Calu3 (cell line): ENCODE data around the gene FMN1. TPM values are rescaled to one million over a fixed set of nuclear protein-coding genes. Genes with fewer than 3 reads are reported as not detected.

Source experiments
- BruUV-seq: library from RNA; stranded (reverse); fragments of 400-500 nt; replicated peaks from 2 replicates; lab custom pipeline; 2021; lab: Mats Ljungman, UMichigan
- CTCF ChIA-PET: fragments of 300-600 bp; sonication (Branson Sonifier 250); formaldehyde crosslinking; loops from one replicate; lab custom pipeline; 2022; ENCODE audit warnings: antibody characterized with exemption; lab: Charles Lee
- DNase-seq: peaks from one replicate; pipeline ENCODE4 v3.0.0; 2022
- H3K27ac Mint-ChIP-seq: one replicate; pipeline ENCODE4 v1.8.0; 2022; ENCODE audit warnings: mixed read lengths; ENCODE audit not compliant: unreplicated experiment
- H3K27me3 Mint-ChIP-seq: one replicate; pipeline ENCODE4 v1.8.0; 2022; ENCODE audit warnings: mixed read lengths; ENCODE audit not compliant: unreplicated experiment
- H3K36me3 Mint-ChIP-seq: one replicate; pipeline ENCODE4 v1.8.0; 2022; ENCODE audit warnings: mild to moderate bottlenecking, moderate library complexity, mixed read lengths; ENCODE audit not compliant: insufficient read depth, unreplicated experiment
- H3K4me1 Mint-ChIP-seq: one replicate; pipeline ENCODE4 v1.8.0; 2022; ENCODE audit warnings: mild to moderate bottlenecking, low read depth, mixed read lengths; ENCODE audit not compliant: unreplicated experiment
- H3K4me3 Mint-ChIP-seq: one replicate; pipeline ENCODE4 v1.8.0; 2022; ENCODE audit warnings: mild to moderate bottlenecking, low read depth, moderate library complexity, mixed read lengths; ENCODE audit not compliant: unreplicated experiment
- H3K9me3 Mint-ChIP-seq: one replicate; pipeline ENCODE4 v1.8.0; 2022; ENCODE audit warnings: low read depth, mixed read lengths; ENCODE audit not compliant: unreplicated experiment
- CTCF ChIP-seq: fragments of 200-600 bp; IDR thresholded peaks from one replicate; pipeline ENCODE4 v1.8.0; 2022; ENCODE audit warnings: antibody characterized with exemption; ENCODE audit not compliant: unreplicated experiment
- intact Hi-C: fragments of 100-400 bp; cut with micrococcal nuclease; formaldehyde crosslinking; loops from one replicate; pipeline ENCODE4 v1.10.0; 2022; ENCODE audit not compliant: unreplicated experiment
- total RNA-seq: library from RNA; stranded (reverse); gene quantifications from 2 replicates; pipeline ENCODE4 v1.2.3, GENCODE V29; 2022

FMN1 gene
- total RNA-seq, 1 experiment from 2014 or later = 7.1 TPM

DNA sequence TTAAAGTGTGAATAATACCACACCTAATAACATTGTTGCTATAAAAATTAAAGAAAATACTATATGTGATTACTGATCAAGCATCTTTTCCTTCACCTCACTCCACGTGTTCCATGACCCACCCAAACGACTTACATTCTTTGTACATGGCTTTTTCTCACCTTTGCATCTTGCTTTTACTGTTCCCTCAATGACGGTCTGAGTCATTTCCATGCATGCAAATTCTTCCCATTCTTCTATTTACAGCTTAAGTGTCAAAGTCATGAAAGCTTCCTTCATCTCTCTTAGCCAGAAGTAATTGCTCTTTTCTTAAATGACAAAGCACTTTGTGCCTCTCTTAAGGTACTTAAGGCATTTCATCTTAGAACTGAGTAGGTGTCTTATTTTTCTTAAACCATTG is 412.7 kb downstream of the FMN1 start:
- no TSS peak for BruUV-seq

DNA sequence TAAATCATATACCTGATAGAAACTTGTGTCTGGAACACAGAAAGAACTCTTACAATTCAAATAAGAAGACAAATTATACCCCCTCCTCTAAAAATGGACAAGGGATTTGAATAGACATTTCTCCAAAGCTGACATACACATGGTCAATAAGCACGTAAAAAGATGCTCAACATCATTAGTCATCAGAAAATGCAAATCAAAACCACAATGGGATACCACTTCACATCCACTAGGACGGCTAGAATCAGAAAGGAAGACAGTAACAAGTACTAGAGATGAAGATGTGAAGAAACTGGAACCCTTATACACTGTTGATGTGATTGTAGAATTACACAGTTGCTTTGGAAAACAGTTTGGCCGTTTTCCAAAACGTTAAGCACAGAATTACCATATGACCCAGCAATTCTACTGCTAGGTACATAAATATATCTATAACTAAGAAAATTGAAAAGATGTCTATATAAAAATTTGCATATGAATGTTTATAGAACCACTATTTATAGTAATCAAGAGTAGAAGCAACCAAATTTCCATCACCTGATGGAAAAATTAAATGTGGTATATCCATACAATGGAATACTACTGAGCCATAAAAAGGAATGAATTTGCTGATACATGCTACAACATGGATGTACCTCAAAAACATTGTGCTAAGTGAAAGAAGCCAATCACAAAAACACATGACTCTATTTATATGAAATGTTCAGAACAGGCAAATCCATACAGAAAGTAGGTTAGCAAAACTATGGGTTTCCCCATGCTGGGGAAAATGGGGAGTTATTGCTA is 415.9 kb downstream of the FMN1 start:
- intact Hi-C loops = no loop called here

More for the DNA sequence above, 412.7 kb downstream of the FMN1 start:
- Mint-ChIP-seq H3K4me1 (no peaks in the 10 kb centered on the region), H3K9me3 (no peaks in the 10 kb centered on the region), H3K4me3 (no peak overlapping the region), H3K27ac (no peak overlapping the region), H3K36me3 (no peaks in the 10 kb centered on the region), H3K27me3 (no peaks in the 10 kb centered on the region)
- TF ChIP-seq CTCF = no peak
- DNase-seq = no peak
- intact Hi-C loops = no loop called here
- CTCF ChIA-PET = no interaction called here

GRCh38 chr15:32775103-32775502 is 419.4 kb downstream of the FMN1 start:
- no peak overlapping the region for H3K27ac Mint-ChIP-seq
- no peaks in the 10 kb centered on the region for H3K27me3 Mint-ChIP-seq
- CTCF ChIA-PET = no interaction called here
- no peak overlapping the region for H3K4me3 Mint-ChIP-seq
- no peaks in the 10 kb centered on the region for H3K4me1 Mint-ChIP-seq
- no peaks in the 10 kb centered on the region for H3K36me3 Mint-ChIP-seq
- no peaks in the 10 kb centered on the region for H3K9me3 Mint-ChIP-seq
- no TSS peak for BruUV-seq
- TF ChIP-seq CTCF = no peak
- intact Hi-C loops = no loop called here
- no peak for DNase-seq

More for the DNA sequence above, 415.9 kb downstream of the FMN1 start:
- CTCF ChIA-PET = no interaction called here
- no TSS peak for BruUV-seq
- Mint-ChIP-seq H3K27me3 (no peaks in the 10 kb centered on the region), H3K4me3 (no peak overlapping the region), H3K27ac (no peak overlapping the region), H3K36me3 (no peaks in the 10 kb centered on the region), H3K4me1 (no peaks in the 10 kb centered on the region), H3K9me3 (no peaks in the 10 kb centered on the region)
- no peak for TF ChIP-seq CTCF
- no peak for DNase-seq

DNA sequence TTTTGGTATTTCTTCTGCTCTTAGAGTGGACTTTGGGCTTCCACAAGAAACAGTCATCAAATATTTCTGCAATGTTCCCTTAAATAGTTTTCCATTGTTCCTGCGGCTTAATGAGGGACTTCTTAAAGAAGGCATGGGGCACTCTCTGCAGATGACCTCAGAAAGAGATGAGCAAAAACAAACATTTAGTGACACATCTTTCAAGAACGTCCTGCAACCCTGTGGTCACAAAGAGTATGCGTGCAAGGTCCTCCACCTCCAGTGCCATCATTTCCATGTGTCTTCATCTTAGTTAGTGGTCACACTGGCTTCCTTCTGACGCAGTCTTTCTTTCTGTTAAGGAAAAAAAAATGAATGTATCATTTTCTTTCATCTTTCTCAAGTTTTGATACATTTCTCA is 420.5 kb downstream of the FMN1 start:
- no TSS peak for BruUV-seq
- Mint-ChIP-seq H3K27ac (no peak overlapping the region), H3K9me3 (no peaks in the 10 kb centered on the region), H3K4me1 (no peaks in the 10 kb centered on the region), H3K4me3 (no peak overlapping the region), H3K27me3 (no peaks in the 10 kb centered on the region), H3K36me3 (no peaks in the 10 kb centered on the region)
- intact Hi-C loops = no loop called here
- DNase-seq = no peak
- no peak for TF ChIP-seq CTCF
- CTCF ChIA-PET = no interaction called here
